Left lung (tissue), 10 donors: ENCODE results near the gene HOXD10. TPM values are rescaled to one million over a fixed set of nuclear protein-coding genes. Genes with fewer than 3 reads are reported as not detected.
A peak's percentile ranks its signal among the peaks of the same experiment; 100 is the strongest.

ENCODE experiments used
- ATAC-seq: fragments of 200-7000 bp; cut with Tn5 transposase; one replicate; pipeline ENCODE4 v1.9.1; 2020; ENCODE audit warnings: moderate library complexity
- DNase-seq, 4 donors: peaks; one replicate each; pipeline ENCODE4 v3.0.0-alpha.2; 2013 to 2020
- H3K27ac ChIP-seq, 2 donors: fragments of 200-600 bp; sonication (generic) in 1 of 2; one replicate each; pipeline versions ENCODE4 v1.5.0 to v1.8.0; 2020 to 2021
- H3K27me3 ChIP-seq, 2 donors: fragments of 200-600 bp; sonication (generic) in 1 of 2; one replicate each; pipeline versions ENCODE4 v1.5.0 to v1.8.0; 2020 to 2021
- H3K36me3 ChIP-seq, 2 donors: fragments of 200-600 bp; sonication (generic) in 1 of 2; one replicate each; pipeline versions ENCODE4 v1.5.0 to v1.8.0; 2020 to 2021
- H3K4me1 ChIP-seq, 2 donors: fragments of 200-600 bp; one replicate each; pipeline ENCODE4 v1.8.0; 2021
- H3K4me3 ChIP-seq, 2 donors: fragments of 200-600 bp; sonication (generic) in 1 of 2; one replicate each; pipeline versions ENCODE4 v1.5.0 to v1.8.0; 2020 to 2021; ENCODE audit warnings: mild to moderate bottlenecking in 1 of 2
- H3K9me3 ChIP-seq, 2 donors: fragments of 200-600 bp; sonication (generic) in 1 of 2; one replicate each; pipeline versions ENCODE4 v1.5.0 to v1.8.0; 2020 to 2021
- CTCF ChIP-seq, 2 donors: fragments of 200-600 bp; sonication (generic) in 1 of 2; IDR thresholded peaks; one replicate each; pipeline versions ENCODE4 v1.5.0 to v1.8.0; 2021; ENCODE audit warnings: antibody characterized with exemption in 2 of 2
- intact Hi-C, 2 donors: fragments of 100-400 bp; cut with DNase I; formaldehyde crosslinking; loops; one replicate each; pipeline versions ENCODE4 v1.11.2 to v1.14.2; 2022
- polyA plus RNA-seq, 6 donors: library from polyadenylated mRNA; unstranded; fragments of 120-200 nt; gene quantifications; one replicate each; pipeline ENCODE4 v1.2.1, GENCODE V29; 2013; ENCODE audit not compliant: insufficient read length in 6 of 6
- total RNA-seq, 2 donors: library from RNA; stranded (reverse); fragmentation: NEBNext Ultra II Directional; extraction: Animal tissue kit (Norgen Biotek cat#: 25700); gene quantifications; one replicate each; pipeline ENCODE4 v1.2.1, GENCODE V29; 2021
- donor health status: DM: no; HTN: yes; CAD: no.
- donor health status: DM: no; HTN: no; CAD: no.

The HOXD10 gene
- total and polyA plus RNA-seq, 8 donors, result 0.31 to 1.5 (median 0.44) TPM; not detected in 2

- H3K36me3 ChIP-seq, result no peaks in the 10 kb centered on the region
- H3K27ac ChIP-seq, result no peak overlapping the region
- intact Hi-C loops, result no loop called here
- TF ChIP-seq CTCF (IDR thresholded peaks at IDR 0.05), result no peak
- peaks cover 0 to 10% of the 10 kb centered on the region in 2 donors for H3K4me1 ChIP-seq
- no peak overlapping the region for H3K4me3 ChIP-seq
- peaks cover 99 to 100% of the 10 kb centered on the region in 2 donors for H3K27me3 ChIP-seq
- H3K9me3 ChIP-seq, result no peaks in the 10 kb centered on the region
- DNase-seq (no peak), ATAC-seq (no peak)
These were observed 1.3 kb downstream of the HOXD10 start for GRCh38 chr2:176117823-176118371.

- no peak for DNase-seq
- ATAC-seq, result no peak
- TF ChIP-seq CTCF (IDR thresholded peaks at IDR 0.05), result no peak
- peaks cover 0 to 19% of the 10 kb centered on the region in 2 donors for H3K4me1 ChIP-seq
- H3K36me3 ChIP-seq, result no peaks in the 10 kb centered on the region
- no peak overlapping the region for H3K27ac ChIP-seq
- intact Hi-C loops, result no loop called here
- no peak overlapping the region for H3K4me3 ChIP-seq
- H3K27me3 ChIP-seq, result peaks cover 99 to 100% of the 10 kb centered on the region in 2 donors
- no peaks in the 10 kb centered on the region for H3K9me3 ChIP-seq
These were observed 2.2 kb downstream of the HOXD10 start for GRCh38 chr2:176118601-176119339.

GRCh38 chr2:176120364-176121189, 4.0 kb downstream of the HOXD10 start:
- Histone ChIP-seq H3K27me3 (peaks cover 99 to 100% of the 10 kb centered on the region in 2 donors), H3K36me3 (no peaks in the 10 kb centered on the region), H3K4me3 (no peak overlapping the region), H3K9me3 (no peaks in the 10 kb centered on the region), H3K27ac (no peak overlapping the region), H3K4me1 (peaks cover 0 to 20% of the 10 kb centered on the region in 2 donors)
- ATAC-seq (no peak), DNase-seq (no peak)
- no peak for TF ChIP-seq CTCF (IDR thresholded peaks at IDR 0.05)
- intact Hi-C loops, result no loop called here

GRCh38 chr2:176121190-176122051, 4.8 kb downstream of the HOXD10 start:
- intact Hi-C loops, result no loop called here
- DNase-seq (peak in 1 of 4 donors; percentile 60), ATAC-seq (no peak)
- no peak for TF ChIP-seq CTCF (IDR thresholded peaks at IDR 0.05)
- no peaks in the 10 kb centered on the region for H3K9me3 ChIP-seq
- H3K36me3 ChIP-seq, result no peaks in the 10 kb centered on the region
- H3K4me3 ChIP-seq, result no peak overlapping the region
- peaks cover 99 to 100% of the 10 kb centered on the region in 2 donors for H3K27me3 ChIP-seq
- peaks cover 0 to 20% of the 10 kb centered on the region in 2 donors for H3K4me1 ChIP-seq
- H3K27ac ChIP-seq, result no peak overlapping the region
